RPMI7951 (cell line): ENCODE data around the gene SLC22A23. TPM values are rescaled to one million over a fixed set of nuclear protein-coding genes. Genes with fewer than 3 reads are reported as not detected.

Experiments
- DNase-seq: peaks from one replicate; pipeline ENCODE4 v3.0.0-alpha.2; 2012; ENCODE audit warnings: low read depth
- total RNA-seq: library from RNA; depleted of rRNA; stranded (reverse); fragments of >200 nt; shearing (Covaris generic); gene quantifications from 2 replicates; pipeline ENCODE4 v1.2.3, GENCODE V29; 2014

The SLC22A23 gene
- total RNA-seq, 1 experiment from 2014 or later, result 0.72 TPM

DNA sequence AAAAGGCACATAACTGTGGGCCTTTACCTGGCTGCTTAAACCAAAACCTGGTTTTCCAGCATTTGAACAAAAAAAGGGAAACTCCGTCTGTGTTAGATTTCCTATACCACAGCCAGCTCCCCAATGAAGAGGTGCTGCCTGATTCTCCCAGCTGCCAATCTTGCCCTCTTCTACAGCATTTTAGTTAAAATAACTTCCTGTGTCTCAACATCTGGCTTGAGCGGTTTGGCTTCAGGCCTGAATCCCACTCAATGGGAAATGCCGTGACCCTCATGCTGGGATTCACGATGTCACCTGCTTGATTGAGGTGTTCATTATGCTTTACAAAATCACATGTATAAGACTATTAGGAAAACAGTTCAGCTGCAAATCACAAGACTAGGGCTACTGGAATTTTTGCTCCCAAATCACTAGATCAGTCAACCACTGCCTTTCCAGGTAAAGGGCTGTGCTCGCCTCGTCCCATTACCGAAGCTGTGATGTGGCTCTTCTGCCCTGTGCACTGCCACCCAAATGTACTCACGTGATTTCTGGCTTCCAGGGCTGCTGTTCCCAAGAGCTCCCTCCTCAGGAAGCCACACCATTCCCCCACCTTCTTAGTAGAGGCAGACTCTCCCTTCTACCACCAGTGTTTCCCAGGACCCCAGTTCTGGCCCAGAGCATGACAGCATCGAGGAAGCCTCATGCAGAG lies 103.5 kb downstream of the SLC22A23 start:
- no peak for DNase-seq

DNA sequence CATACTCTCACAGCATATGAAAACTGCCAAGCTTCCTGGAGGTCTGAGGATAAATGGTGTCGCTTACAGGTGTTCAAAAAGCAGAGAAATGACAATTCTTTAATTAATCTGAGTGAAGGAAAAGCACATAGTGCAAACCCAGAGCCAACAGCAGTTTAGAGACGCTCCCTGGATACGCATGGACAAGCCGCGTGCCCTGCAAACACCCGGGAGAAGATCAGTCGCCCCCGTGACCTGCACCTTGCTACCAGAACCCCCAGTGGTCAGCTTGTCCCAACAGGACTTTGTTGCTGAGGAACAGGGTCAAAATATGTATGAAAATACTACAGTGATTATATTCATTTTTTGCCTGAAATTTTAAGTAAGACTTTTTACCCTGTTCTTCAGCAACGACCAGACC lies 104.2 kb downstream of the SLC22A23 start:
- DNase-seq, result no peak

DNA sequence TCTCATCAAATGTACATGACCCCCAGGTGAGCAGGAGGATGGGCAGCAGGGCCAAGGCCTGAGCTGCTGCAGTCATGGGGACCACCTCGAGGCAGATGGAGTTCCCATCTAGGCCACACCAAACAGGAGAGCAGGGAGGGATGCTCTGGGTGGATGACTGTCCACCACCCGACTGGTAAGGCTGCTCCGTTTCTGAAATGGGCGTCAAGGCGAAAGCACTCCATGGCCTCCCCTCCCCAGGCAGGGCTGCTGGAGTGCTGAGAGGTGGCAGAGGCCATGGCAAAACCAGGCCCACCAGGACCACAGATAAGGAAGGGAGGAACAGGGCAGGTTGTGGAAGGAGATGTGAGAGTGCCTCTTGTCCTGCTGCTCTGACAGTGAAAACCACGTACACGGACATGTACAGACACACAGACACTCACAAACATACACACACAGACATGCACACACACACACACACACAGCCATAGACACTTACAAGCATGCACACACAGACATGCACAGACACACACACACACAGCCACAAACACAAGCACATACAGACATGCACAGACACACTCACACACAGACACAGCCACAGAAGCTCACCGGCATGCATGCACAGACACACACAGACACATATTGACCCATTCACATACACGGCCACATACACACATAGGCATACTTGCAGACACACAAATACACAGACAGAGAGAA lies 104.9 kb downstream of the SLC22A23 start:
- no peak for DNase-seq

DNA sequence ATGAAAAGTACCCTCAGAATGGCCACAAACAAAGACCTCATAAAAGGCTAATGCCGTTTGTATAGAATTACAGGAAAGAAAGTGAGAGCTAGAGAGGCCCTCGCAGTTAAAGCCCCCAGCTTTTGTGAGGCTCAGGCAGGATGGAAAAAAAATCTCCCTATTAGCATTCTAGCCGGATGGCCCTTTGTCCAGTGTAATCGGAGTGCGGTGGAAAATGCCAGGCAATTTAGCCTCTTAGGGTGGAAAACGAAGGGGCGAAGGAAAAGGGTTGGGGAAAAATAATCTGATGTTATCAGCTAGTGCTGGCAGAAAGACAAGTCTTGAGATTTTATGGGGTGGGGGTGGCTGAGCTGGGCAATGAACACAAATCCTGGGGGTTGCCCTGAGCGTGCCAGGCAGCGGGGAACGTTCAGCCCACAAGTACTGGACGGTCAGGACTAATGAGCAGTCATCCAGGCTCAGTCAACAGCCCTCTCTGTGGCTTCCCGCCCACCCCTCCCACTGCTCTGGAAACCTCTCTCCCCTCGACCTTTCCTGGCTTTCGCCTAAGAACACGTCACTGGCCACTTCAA lies 105.7 kb downstream of the SLC22A23 start:
- DNase-seq, result peak; percentile 61

DNA sequence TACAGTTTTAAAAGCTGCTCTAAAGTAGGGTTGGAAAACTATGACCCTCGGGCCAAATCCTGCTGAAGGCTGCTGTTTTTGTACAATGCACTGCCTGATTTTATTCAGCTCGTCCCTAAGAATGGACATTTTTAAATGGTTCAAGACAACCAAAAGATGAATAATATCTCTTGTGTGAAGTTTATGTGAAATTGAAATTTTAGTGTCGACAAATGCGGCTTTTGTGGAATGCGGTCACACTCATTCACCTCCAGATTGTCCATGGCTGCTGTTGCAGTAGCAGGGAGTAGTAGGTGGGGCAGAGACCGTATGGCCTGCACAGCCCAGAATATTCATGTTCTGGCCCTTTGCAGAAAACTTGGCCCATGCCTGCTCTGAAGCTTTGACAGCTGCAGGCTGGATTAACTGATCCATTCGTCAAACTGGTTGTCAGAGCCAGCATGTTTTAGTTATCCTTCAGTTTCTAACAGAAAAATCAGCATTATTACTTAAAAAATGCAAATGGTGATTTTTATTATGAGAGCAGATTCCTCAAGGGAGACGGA lies 106.5 kb downstream of the SLC22A23 start:
- peak; percentile 40 for DNase-seq

DNA sequence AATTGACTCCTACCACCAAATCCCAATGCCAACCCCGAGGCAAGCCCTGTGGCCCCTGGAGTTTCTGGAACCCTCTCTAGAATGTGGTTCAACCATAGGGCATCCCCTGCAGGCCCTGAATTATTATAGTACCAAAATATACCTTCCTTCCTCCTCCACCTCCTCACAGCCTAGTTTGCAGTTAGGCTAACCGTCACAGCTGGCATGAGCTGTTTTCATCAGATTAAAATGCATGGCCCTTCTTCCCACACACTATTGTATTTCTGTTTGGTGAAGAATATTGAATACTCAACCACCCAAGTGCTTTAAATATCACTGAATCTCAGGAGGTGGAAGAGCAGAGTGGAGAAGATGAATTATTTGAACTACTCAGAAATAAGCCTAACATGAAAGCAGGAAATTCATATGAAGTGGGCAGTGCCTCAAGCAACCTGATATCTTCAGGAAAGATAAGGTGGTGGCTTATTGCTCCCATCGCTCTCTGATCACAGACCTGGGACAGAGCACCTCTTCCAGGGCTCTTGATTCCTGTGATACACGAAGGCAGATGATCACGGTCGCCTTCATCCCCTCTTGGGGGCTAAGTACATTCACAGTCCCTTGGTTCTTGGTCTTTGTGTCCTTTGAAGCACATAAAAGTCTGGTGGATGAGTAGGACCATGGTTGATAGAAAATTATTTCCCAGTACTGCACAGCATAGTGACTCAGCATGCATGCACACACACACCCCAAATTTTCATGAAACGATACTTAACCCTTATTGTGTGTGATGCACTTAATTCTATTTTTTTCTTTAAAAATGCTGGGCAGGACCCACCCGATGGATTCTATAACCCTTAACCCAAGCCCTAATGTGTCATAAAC lies 107.2 kb downstream of the SLC22A23 start:
- no peak for DNase-seq

DNA sequence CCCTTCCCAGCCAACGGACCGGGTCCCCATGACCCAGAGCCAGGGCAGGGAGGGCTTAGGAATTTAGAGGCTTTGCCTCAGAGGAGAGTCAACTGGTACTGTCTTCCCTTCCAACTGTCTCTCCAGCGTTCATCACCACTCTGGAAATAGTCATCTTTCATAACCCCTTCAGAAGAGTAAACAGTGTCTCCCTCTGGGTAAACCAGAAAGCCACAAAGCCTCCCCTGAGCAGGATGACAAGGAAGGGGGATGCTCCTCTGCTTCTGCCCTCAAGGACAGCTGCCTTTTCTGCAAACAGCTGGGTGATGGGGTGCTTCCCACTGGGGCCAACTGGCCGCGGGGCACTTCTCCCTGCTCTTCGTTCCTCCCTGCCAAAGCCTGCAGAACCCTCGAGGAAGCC lies 108.0 kb downstream of the SLC22A23 start:
- peak; percentile 74 for DNase-seq

DNA sequence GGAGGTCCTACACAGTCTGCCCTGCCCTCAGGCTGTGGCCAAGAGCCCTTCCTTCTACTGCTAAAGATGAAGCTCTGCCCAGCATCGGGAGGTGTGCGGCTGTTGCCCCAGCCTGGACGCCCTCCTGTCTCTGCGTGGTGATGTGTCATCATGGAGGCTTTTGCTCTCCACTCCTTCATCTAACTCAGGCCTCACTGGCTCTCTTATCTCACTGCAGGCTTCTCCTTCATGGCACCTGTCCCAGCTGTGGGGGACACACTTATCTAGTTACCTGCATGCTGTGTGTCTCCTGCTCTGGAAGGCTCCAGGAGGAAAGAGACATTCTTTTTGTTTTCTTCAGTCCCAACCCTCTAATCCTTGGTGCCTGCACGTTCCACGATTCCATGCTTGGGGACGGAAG lies 109.0 kb downstream of the SLC22A23 start:
- no peak for DNase-seq

DNA sequence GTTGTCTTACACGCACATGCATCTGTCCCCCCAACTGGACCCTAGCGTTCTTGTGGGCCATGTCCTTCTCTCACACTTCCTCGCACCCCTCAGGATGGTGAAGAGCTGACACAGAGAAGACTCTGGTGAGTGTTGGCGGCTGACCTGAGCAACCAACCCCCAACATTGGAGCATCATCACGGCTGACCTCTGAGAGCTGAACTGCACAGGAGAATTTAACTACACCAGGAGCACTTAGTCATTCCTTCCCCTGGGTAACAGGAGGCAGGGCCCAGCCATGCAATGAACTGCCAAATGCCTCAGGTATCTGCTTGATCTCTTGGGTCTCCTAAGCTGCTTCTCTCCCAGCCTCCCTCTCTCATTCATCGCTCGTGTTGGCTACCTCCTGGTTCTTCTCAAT lies 109.6 kb downstream of the SLC22A23 start:
- no peak for DNase-seq

DNA sequence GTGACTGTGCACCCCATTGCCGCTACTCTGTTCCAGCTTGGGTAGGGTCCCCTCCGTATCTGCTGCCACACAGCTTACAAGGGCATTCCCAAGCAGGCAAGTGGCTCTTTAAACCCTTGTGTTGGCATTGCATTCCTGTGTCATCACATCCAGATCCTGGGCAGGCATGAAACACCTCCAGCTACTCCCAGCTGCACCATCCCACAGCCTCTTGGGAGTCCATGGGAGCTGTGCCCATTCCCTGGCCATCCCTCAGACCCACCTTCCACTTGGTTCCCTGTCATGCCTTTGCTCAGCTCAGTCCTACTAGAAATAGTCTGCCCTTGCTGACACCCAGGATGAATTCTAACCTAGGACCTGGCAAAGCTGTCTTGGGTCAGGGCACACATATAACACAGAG lies 110.4 kb downstream of the SLC22A23 start:
- no peak for DNase-seq

DNA sequence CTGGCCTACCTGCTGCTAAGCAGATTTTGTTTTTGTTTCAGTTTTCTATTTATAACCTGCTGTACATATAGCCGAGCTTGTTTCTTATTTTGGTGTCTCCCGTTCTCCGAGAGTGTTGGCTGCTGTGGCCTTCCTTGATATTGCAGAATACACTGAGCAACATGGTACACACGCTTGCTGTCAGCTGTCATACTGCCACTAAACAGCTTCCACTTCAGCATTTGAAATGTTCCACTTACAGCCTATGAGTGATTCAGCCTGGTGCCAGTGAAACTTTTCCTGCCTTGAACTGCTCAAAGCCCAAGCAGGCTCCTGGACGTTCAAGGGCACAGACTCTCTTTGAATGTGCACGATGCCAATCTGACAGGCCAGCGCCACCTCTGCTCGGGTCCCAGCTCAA lies 111.0 kb downstream of the SLC22A23 start:
- DNase-seq, result no peak

DNA sequence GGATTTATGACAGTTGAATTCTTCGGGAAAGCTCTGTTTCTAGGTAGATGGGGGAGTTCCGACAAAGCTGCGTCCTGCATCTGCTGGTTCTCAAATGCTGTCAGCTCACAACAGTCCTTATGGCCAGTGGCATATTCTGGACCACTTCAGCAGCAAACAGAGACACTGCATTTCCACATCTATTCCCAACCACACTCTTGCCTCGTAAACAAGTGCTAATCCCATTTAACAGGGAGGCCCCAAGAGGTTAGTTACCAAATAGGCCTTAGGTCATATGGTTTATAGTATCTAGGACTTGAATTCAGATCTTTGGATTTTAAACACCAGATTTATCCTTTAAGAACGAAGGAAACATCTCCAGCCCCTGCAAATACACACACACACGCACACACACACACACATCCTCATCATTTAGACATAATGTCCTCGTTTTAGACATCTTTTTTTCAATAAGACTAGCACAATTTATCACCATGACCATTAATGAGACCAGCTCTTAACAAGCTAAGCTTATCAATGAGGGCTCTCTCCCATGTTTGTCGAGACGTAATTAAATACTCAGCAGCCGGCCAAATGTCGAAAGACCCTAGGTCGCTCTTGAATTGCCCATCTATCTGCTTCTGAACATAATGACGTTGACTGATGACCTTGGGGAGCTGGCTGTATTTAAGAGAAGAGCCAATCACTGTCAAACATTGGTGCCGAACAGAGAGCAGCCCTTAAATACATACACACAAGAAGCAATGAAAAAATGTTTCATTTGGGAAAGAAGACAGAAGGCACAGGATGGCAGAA lies 113.6 kb downstream of the SLC22A23 start:
- no peak for DNase-seq

DNA sequence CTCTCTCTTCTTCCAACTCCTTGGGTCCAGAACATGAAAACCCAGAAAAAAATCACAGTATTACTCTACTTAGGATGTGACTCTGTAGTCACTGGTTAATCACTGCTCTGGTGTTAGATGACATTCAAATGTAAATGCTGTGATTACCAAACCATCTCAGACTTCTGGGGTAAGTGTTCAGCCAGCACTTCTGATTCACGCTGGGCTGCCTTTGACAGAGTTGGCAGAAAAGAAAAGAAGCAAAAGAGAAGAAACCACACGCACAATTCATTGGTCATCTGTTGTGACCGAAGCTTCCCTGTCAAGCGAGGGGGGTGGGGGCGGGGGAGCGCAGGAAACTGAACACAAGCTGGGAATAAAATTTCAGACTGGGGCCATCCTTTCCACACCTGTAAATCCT lies 115.4 kb downstream of the SLC22A23 start:
- peak; percentile 63 for DNase-seq

DNA sequence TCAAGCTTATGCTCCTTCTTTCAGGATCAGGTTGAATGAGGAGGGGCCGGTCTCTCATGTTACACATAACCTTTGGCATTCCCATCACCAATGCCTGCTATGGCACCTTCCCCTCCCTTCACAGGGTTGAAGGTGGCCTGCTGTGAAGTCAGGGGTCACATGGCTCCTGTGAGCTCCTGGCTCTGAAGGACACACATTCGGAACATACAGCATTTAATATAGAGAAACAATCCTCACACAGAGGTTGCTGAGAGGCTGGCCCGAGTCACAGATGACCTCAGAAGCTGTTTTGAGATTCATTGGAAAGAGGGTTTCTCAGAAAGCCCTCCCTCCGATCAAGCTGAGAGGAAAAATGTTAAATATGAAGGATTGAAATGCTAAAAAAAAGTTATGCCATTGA lies 116.0 kb downstream of the SLC22A23 start:
- DNase-seq, result no peak

DNA sequence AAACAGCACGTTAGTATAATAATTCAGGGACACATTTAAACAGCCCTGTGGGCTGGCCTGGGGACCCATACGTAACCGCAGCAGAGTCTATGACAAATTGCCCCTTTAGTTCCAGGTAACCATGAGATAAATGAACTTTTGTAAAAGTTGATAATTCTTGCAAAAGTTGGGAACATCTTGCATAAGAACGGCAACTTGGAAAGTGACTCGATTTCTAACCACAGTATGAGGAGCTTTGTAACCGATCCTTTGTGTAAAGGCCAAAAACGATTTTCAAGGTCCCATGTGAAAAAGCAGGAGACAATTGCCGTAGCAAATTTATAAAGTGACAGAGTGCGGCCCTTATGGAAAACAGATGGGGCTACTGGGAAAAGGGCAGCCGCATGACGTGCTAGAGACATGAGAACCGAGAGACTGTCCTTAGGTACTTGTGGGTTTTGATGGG lies 116.5 kb downstream of the SLC22A23 start:
- DNase-seq, result no peak

DNA sequence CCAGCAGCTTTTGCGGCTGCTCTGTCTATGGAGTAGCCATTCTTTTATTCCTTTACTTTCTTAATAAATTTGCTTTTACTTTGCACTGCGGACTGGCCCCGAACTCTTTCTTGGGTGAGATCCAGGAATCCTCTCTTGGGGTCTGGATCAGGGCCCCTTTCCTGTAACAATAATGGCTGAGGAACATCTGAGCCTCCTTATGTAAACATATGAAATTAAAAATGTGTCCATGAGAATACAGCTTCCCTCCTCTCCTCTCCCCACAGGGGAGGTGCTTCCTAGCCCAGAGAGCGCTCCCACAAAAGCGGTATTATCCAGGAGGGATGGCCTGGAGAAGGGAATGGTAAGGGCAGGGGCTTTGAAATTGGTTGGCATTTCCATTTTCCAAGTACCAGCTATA lies 117.0 kb downstream of the SLC22A23 start:
- DNase-seq, result no peak

DNA sequence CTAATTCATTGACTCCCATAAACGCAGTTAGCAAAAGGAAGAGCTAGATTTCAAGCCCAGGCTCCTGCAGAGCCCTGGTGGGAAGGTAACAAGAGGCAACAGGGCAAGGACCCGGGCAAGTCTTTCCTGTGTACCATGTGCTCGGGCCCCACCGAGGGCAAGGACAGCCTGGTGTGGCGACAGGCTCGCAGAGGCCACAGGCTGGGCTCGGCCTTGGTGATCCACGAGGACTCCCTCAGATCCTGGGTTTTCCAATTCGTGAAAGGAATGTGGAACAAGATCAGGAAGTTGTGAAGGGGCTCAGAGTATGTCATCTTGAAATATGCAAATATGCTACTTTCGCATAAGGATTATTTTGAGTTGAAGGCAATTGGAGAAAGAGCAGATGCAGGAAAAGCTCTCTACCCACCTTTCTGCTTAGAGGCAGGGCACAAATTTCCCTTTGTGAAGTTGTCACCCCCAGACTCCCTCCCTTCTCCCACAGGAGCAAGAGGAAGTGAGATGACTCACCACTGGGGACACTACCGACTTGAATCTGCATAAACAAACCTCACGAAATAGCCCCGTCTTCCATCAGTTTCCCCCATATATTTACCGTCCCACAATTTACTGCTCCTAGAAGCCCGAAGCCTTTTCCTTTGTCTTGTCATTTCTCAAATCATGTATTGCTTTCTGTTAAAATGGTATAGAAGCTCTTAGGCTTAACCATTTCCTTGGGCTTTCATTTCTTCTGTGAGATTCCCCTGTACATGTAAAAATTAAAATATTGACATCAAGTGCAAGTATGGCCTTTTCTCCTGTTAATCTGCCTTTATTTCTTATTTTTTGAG lies 119.1 kb downstream of the SLC22A23 start:
- peak; percentile 61 for DNase-seq

DNA sequence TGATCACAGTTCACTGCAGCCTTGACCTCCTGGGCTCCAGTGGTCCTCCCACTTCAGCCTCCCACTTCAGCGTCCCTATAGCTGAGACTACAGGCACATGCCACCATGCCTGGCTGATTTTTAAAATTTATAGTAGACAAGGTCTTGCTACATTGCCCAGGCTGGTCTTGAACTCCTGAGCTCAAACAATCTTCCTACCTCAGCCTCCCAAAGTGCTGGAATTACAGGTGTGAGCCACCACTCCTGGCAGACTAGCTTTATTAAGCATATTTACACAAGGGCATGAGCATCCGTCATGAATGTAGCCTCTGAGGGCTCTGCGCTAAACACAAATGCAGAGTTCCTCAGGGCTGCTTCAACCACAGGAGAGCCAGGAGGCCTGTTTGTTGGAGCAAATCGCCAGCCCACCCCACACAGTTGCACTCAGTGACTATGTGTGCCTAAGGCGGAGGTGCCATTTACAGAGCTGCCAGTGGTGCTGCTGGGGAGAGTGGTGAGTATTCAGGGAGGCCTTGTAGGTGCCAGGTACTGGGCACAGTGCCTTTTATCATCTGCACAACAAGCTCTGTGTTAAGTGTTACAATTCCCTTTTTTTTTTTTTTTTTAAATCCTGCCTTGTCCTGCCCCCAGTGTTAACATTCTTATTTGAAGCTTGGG lies 119.9 kb downstream of the SLC22A23 start:
- DNase-seq, result no peak

DNA sequence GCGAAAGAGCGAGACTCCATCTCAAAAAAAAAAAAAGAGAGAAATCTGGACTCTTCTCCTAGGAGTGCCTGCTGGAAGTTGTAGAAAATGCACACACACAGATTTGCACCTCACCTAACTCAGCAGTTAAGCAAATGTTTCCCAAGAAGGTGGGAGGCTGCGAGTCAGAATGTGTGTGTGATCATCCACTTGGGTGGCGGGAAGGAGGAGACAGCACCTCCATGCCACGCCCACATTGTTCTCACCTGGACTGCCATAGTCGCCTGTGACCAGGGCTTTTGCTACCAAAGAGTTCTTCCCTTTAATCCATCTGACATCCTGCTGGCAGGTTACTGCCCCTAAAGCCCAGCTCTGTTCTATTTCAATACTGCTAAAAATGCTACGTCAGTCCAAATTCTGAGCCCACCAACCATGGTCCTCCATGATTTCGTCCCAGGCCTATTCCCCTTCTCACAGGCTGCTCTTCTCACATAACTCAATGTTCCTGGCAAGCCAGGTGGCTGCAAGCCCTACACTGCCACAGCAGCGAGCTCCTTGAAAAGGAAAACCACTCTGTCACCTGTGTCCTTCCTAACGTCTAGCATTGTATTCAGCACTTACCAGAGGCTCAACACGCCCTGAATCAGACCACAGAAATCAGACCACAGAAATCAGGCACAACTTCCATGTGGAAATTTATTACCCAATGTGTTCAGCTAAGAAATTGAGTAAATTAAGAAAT lies 120.6 kb downstream of the SLC22A23 start:
- DNase-seq, result no peak
